PC-3 (cell line): ENCODE data around the gene SLC36A3.

Source experiments
- CTCF ChIP-seq: fragments of 300-600 bp; sonication (generic); conservative IDR thresholded peaks from 2 replicates; pipeline ENCODE4 v1.5.1; 2017; ENCODE audit warnings: antibody characterized with exemption, low read depth, mild to moderate bottlenecking, low read length
- EZH2 ChIP-seq: fragments of 300-600 bp; sonication (generic); IDR thresholded peaks from one replicate; pipeline ENCODE4 v1.6.1; 2017; ENCODE audit warnings: antibody characterized with exemption, mild to moderate bottlenecking, low read length; ENCODE audit not compliant: unreplicated experiment
- EZH2phosphoT487 ChIP-seq: fragments of 300-600 bp; sonication (generic); IDR thresholded peaks from 2 replicates; pipeline ENCODE4 v1.6.1; 2018; ENCODE audit warnings: mild to moderate bottlenecking, antibody characterized with exemption, low read length, borderline replicate concordance

GRCh38 chr5:151230048-151230680 lies 73.4 kb downstream of the SLC36A3 start:
- TF ChIP-seq CTCF (no peak), EZH2phosphoT487 (no peak), EZH2 (no peak)
